ENCODE results near the gene FAM219B. TPM values are rescaled to one million over a fixed set of nuclear protein-coding genes. Genes with fewer than 3 reads are reported as not detected.
"Not testable (repeated sequence)": the region's sequence is repeated elsewhere in the genome, so short reads cannot be mapped to it uniquely, and the experiment has no call there.

The FAM219B gene
- total RNA-seq, 1 donor from 2014 or later, result 36.3 TPM

GRCh38 chr15:74903676-74904075 lies 3.0 kb downstream of the FAM219B start:
- TF ChIP-seq CTCF (conservative IDR thresholded peaks at IDR 0.05; ENCODE audit: low read depth, low read length), result no peak
- H3K4me3 ChIP-seq (ENCODE audit: low read depth, low read length), result no peak overlapping the region
- no peak for DNase-seq (ENCODE audit: low read depth)

- H3K4me3 ChIP-seq (ENCODE audit: low read depth, low read length), result no peak overlapping the region
- DNase-seq (ENCODE audit: low read depth), result no peak
- TF ChIP-seq CTCF (conservative IDR thresholded peaks at IDR 0.05; ENCODE audit: low read depth, low read length), result no peak
Measured at GRCh38 chr15:74902295-74903075, 4.2 kb downstream of the FAM219B start.

- TF ChIP-seq CTCF (conservative IDR thresholded peaks at IDR 0.05; ENCODE audit: low read depth, low read length), result peak; percentile 85
- no peak for DNase-seq (ENCODE audit: low read depth)
- H3K4me3 ChIP-seq (ENCODE audit: low read depth, low read length), result no peak overlapping the region
Measured at GRCh38 chr15:74901612-74902063, 5.0 kb downstream of the FAM219B start.

GRCh38 chr15:74897300-74897701 lies 9.3 kb downstream of the FAM219B start:
- no peak for TF ChIP-seq CTCF (conservative IDR thresholded peaks at IDR 0.05; ENCODE audit: low read depth, low read length)

GRCh38 chr15:74896316-74896715 lies 10.3 kb downstream of the FAM219B start:
- no peak for TF ChIP-seq CTCF (conservative IDR thresholded peaks at IDR 0.05; ENCODE audit: low read depth, low read length)
- DNase-seq (ENCODE audit: low read depth), result no peak
- no peak overlapping the region for H3K4me3 ChIP-seq (ENCODE audit: low read depth, low read length)

More at GRCh38 chr15:74897300-74897701, 9.3 kb downstream of the FAM219B start:
- no peak for DNase-seq (ENCODE audit: low read depth)
- no peak overlapping the region for H3K4me3 ChIP-seq (ENCODE audit: low read depth, low read length)

- no peak for DNase-seq (ENCODE audit: low read depth)
- TF ChIP-seq CTCF (conservative IDR thresholded peaks at IDR 0.05; ENCODE audit: low read depth, low read length), result no peak
- no peak overlapping the region for H3K4me3 ChIP-seq (ENCODE audit: low read depth, low read length)
Measured at GRCh38 chr15:74895830-74896229, 10.8 kb downstream of the FAM219B start.

GRCh38 chr15:74894383-74894782 lies 12.3 kb downstream of the FAM219B start:
- DNase-seq (ENCODE audit: low read depth), result not testable (repeated sequence)

More at GRCh38 chr15:74894383-74894782, 12.3 kb downstream of the FAM219B start:
- H3K4me3 ChIP-seq (ENCODE audit: low read depth, low read length), result not testable (repeated sequence)

All from epithelial cell of proximal tubule (primary cell).